Measurements from ENCODE around the gene SARDH. TPM values are rescaled to one million over a fixed set of nuclear protein-coding genes. Genes with fewer than 3 reads are reported as not detected.

SARDH gene
- total RNA-seq, 1 donor from 2014 or later, result 12.9 TPM

GRCh38 chr9:133712221-133713100 is 25.7 kb downstream of the SARDH start:
- no peaks in the 10 kb centered on the region for H3K36me3 Mint-ChIP-seq
- TF ChIP-seq, protein P1, sequence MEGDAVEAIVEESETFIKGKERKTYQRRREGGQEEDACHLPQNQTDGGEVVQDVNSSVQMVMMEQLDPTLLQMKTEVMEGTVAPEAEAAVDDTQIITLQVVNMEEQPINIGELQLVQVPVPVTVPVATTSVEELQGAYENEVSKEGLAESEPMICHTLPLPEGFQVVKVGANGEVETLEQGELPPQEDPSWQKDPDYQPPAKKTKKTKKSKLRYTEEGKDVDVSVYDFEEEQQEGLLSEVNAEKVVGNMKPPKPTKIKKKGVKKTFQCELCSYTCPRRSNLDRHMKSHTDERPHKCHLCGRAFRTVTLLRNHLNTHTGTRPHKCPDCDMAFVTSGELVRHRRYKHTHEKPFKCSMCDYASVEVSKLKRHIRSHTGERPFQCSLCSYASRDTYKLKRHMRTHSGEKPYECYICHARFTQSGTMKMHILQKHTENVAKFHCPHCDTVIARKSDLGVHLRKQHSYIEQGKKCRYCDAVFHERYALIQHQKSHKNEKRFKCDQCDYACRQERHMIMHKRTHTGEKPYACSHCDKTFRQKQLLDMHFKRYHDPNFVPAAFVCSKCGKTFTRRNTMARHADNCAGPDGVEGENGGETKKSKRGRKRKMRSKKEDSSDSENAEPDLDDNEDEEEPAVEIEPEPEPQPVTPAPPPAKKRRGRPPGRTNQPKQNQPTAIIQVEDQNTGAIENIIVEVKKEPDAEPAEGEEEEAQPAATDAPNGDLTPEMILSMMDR (IDR thresholded peaks at IDR 0.05; ENCODE audit: unreplicated experiment), result no peak
- H3K9me3 Mint-ChIP-seq, result no peaks in the 10 kb centered on the region
- H3K27me3 Mint-ChIP-seq (ENCODE audit: low read depth), result no peaks in the 10 kb centered on the region
- no peak overlapping the region for H3K27ac Mint-ChIP-seq
- peaks cover 39% of the 10 kb centered on the region for H3K4me1 Mint-ChIP-seq
- no peak overlapping the region for H3K4me3 Mint-ChIP-seq
- DNase-seq (ENCODE audit: low spot score in 2 of 2, unreplicated experiment in 2 of 2), result peak in 1 of 2 experiments; percentile 8

- H3K4me1 Mint-ChIP-seq, result peaks cover 47% of the 10 kb centered on the region
- TF ChIP-seq, protein P1 (IDR thresholded peaks at IDR 0.05; ENCODE audit: unreplicated experiment), result no peak
- H3K4me3 Mint-ChIP-seq, result no peak overlapping the region
- H3K27ac Mint-ChIP-seq, result peak overlapping the region; percentile 82
- no peaks in the 10 kb centered on the region for H3K27me3 Mint-ChIP-seq (ENCODE audit: low read depth)
- H3K9me3 Mint-ChIP-seq, result no peaks in the 10 kb centered on the region
- H3K36me3 Mint-ChIP-seq, result no peaks in the 10 kb centered on the region
- peak in 1 of 2 experiments; percentile 20 for DNase-seq (ENCODE audit: low spot score in 2 of 2, unreplicated experiment in 2 of 2)
Observed at GRCh38 chr9:133711428-133712220, 26.5 kb downstream of the SARDH start.

- Mint-ChIP-seq H3K9me3 (no peaks in the 10 kb centered on the region), H3K36me3 (no peaks in the 10 kb centered on the region), H3K27me3 (ENCODE audit: low read depth) (no peaks in the 10 kb centered on the region), H3K27ac (peak overlapping the region; percentile 82), H3K4me3 (no peak overlapping the region), H3K4me1 (peaks cover 49% of the 10 kb centered on the region)
- peak in 1 of 2 experiments; percentile 11 for DNase-seq (ENCODE audit: low spot score in 2 of 2, unreplicated experiment in 2 of 2)
- TF ChIP-seq, protein P1 (IDR thresholded peaks at IDR 0.05; ENCODE audit: unreplicated experiment), result no peak
Observed at GRCh38 chr9:133710661-133711427, 27.3 kb downstream of the SARDH start.

DNA sequence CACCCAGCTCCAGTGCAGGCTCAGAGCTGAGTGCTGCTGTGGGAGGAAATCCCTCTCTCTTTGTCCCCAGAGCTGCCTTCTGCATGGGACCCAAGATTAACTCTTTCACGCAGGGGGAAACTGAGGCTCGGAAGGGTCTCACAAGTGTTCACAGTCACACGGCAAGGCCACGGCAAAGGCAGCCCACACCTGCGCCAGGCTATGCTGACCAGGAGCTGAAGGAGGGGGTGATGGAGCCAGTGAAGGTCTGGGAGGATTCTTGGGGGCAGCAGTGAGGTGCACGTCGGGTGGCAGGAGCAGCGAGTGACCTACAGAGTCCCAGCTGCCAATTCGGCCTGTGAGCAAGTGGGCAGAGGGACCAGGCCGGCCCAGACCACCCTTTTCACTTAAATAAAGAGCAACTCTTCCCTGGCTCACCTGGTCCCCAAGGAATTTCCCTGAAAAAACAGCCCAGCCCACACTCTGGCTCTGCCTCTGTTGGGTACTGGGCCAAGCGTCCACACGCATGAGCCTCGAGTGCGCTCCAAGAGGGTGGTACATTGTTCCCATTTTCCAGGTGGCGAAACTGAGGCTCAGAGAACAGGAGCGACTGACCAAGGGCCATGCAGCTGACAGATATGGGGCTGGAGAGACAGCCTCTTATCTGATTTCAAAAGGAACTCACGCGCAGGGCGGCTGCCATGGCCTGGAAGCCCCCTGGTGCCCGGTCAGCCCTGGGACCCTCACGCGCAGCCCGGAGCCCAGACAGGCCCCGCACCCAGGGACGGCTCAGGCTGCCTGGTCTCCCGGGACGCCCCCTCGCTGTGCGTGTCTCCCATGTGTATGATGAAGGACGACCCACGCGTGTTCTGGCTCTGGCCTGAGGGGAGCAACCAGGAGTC is 28.2 kb downstream of the SARDH start:
- TF ChIP-seq, protein P1 (IDR thresholded peaks at IDR 0.05; ENCODE audit: unreplicated experiment), result no peak
- no peak overlapping the region for H3K4me3 Mint-ChIP-seq
- H3K27ac Mint-ChIP-seq, result no peak overlapping the region
- peak in 1 of 2 experiments; percentile 13 for DNase-seq (ENCODE audit: low spot score in 2 of 2, unreplicated experiment in 2 of 2)
- H3K4me1 Mint-ChIP-seq, result peaks cover 40% of the 10 kb centered on the region
- no peaks in the 10 kb centered on the region for H3K36me3 Mint-ChIP-seq
- H3K9me3 Mint-ChIP-seq, result no peaks in the 10 kb centered on the region
- H3K27me3 Mint-ChIP-seq (ENCODE audit: low read depth), result no peaks in the 10 kb centered on the region

Data from mesothelial cell of epicardium (in vitro differentiated cells).